Spleen (tissue), 11 donors: ENCODE measurements around the gene GSTT4. TPM values are rescaled to one million over a fixed set of nuclear protein-coding genes. Genes with fewer than 3 reads are reported as not detected.

ENCODE experiments used
- DNase-seq: peaks from one replicate; pipeline ENCODE4 v3.0.0-alpha.2; 2020
- H3K27ac ChIP-seq, 8 donors: fragments of 200-600 bp; sonication (generic) in 7 of 8; 1 replicate in 4 of 8; 2 replicates in 4 of 8; pipeline versions ENCODE4 v1.5.0 to v1.8.0; 2016 to 2021; ENCODE audit warnings: inconsistent platforms in 4 of 8, mild to moderate bottlenecking in 4 of 8, moderate library complexity in 1 of 8
- H3K27me3 ChIP-seq, 7 donors: fragments of 200-600 bp; sonication (generic) in 6 of 7; replicated peaks in 1 of 7; 1 replicate in 4 of 7; 2 replicates in 3 of 7; pipeline versions ENCODE4 v1.5.0 to v1.8.0; 2016 to 2021; ENCODE audit warnings: inconsistent platforms in 3 of 7, mild to moderate bottlenecking in 1 of 7
- H3K36me3 ChIP-seq, 6 donors: fragments of 200-600 bp; sonication (generic) in 5 of 6; 1 replicate in 4 of 6; 2 replicates in 2 of 6; pipeline versions ENCODE4 v1.5.0 to v1.8.0; 2016 to 2021; ENCODE audit warnings: inconsistent platforms in 2 of 6
- H3K4me1 ChIP-seq, 6 donors: fragments of 200-600 bp; sonication (generic) in 5 of 6; 1 replicate in 3 of 6; 2 replicates in 3 of 6; pipeline versions ENCODE4 v1.5.0 to v1.8.0; 2016 to 2021; ENCODE audit warnings: inconsistent platforms in 3 of 6
- H3K4me3 ChIP-seq, 8 donors: fragments of 200-600 bp; sonication (generic) in 7 of 8; 1 replicate in 4 of 8; 2 replicates in 4 of 8; pipeline versions ENCODE4 v1.5.0 to v1.8.0; 2016 to 2021; ENCODE audit warnings: inconsistent platforms in 4 of 8, mild to moderate bottlenecking in 4 of 8, moderate library complexity in 2 of 8
- H3K9me3 ChIP-seq, 8 donors: fragments of 200-600 bp; sonication (generic) in 7 of 8; 1 replicate in 4 of 8; 2 replicates in 4 of 8; pipeline versions ENCODE4 v1.5.0 to v1.8.0; 2016 to 2021; ENCODE audit warnings: inconsistent platforms in 4 of 8
- CTCF ChIP-seq, 11 experiments: fragments of 200-600 bp in 7 of 11; fragments of 450-650 bp in 4 of 11; sonication (generic) in 4 of 11; IDR thresholded peaks in 8 of 11; conservative IDR thresholded peaks in 3 of 11; 1 replicate in 7 of 11; 2 replicates in 4 of 11; pipeline versions ENCODE4 v1.4.0 to v1.8.0; 2016 to 2021; ENCODE audit warnings: antibody characterized with exemption in 11 of 11, inconsistent platforms in 4 of 11, mild to moderate bottlenecking in 1 of 11
- POLR2A ChIP-seq, 3 donors: fragments of 450-650 bp; IDR thresholded peaks; one replicate each; pipeline ENCODE4 v1.5.1; 2017; ENCODE audit warnings: antibody characterized with exemption in 3 of 3, mild to moderate bottlenecking in 1 of 3
- POLR2AphosphoS5 ChIP-seq, 3 donors: sonication (generic); formaldehyde crosslinking; IDR thresholded peaks; one replicate each; pipeline ENCODE4 v1.5.1; 2017; ENCODE audit warnings: antibody characterized with exemption in 3 of 3
- WGBS, 5 donors: extraction: QIAGEN DNeasy Blood & Tissue Kit in 3 of 5; methylation state at CpG; one replicate each; pipeline versions ENCODE4 v1.1.5 to v1.1.7; 2013 to 2018; 5-methylcytosine and 5-hydroxymethylcytosine counted together
- intact Hi-C: fragments of 100-400 bp; cut with DNase I; formaldehyde crosslinking; loops from one replicate; pipeline ENCODE4 v1.15.0; 2023; ENCODE audit warnings: low total_unique reads
- polyA plus RNA-seq, 3 donors: library from polyadenylated mRNA; stranded (reverse); fragments of 200-250 nt; gene quantifications; one replicate each; pipeline ENCODE4 v1.2.1, GENCODE V29; 2013
- total RNA-seq, 7 donors: library from RNA; depleted of rRNA in 3 of 7; stranded (reverse); fragments of >200 nt in 3 of 7; fragmentation: NEBNext Ultra II Directional in 4 of 7; extraction: Animal tissue kit (Norgen Biotek cat#: 25700) in 4 of 7; gene quantifications; one replicate each; pipeline versions ENCODE4 v1.1.0 to v1.2.1, GENCODE V29; 2016 to 2021
- donor health status: healthy with polysubstance abuse.
- donor health status: DM: no; HTN: no; CAD: no; lungs with moderate emphysema.
- donor health status: DM: no; HTN: no; CAD: no.
- donor health status: Bipolar disorder and iron deficiency.
- donor health status: healthy.
- donor health status: DM: no; HTN: no; CAD: no.
- donor health status: DM: yes; HTN: yes; CAD: no.

GSTT4 gene
- total and polyA plus RNA-seq, 10 donors: not detected

GRCh38 chr22:24023204-24023789 is 18.0 kb upstream of the GSTT4 start:
- intact Hi-C loops: no loop called here
- Histone ChIP-seq H3K27ac (peak overlapping the region in 1 of 8 donors; percentile 3), H3K9me3 (no peaks in the 10 kb centered on the region), H3K4me1 (peaks cover 0 to 20% (median 1%) of the 10 kb centered on the region in 6 donors), H3K27me3 (no peaks in the 10 kb centered on the region), H3K4me3 (no peak overlapping the region), H3K36me3 (peaks cover 0 to 12% (median 0%) of the 10 kb centered on the region in 6 donors)
- TF ChIP-seq CTCF (IDR thresholded peaks at IDR 0.05 in 8 of 11, conservative IDR thresholded peaks at IDR 0.05 in 3 of 11): no peak
- no peak for TF ChIP-seq POLR2AphosphoS5 (IDR thresholded peaks at IDR 0.05)
- no peak for TF ChIP-seq POLR2A (IDR thresholded peaks at IDR 0.05)
- DNase-seq: no peak

- no peaks in the 10 kb centered on the region for H3K27me3 ChIP-seq
- no peak overlapping the region for H3K4me3 ChIP-seq
- intact Hi-C loops: no loop called here
- TF ChIP-seq POLR2A (IDR thresholded peaks at IDR 0.05) (no peak), POLR2AphosphoS5 (IDR thresholded peaks at IDR 0.05) (no peak), CTCF (IDR thresholded peaks at IDR 0.05 in 8 of 11, conservative IDR thresholded peaks at IDR 0.05 in 3 of 11) (no peak)
- 95 to 100% (median 96%) methylated on average over 3 of the region's 3 CpGs for WGBS, 5 donors
- peaks cover 0 to 22% (median 6%) of the 10 kb centered on the region in 6 donors for H3K36me3 ChIP-seq
- no peak for DNase-seq
- no peaks in the 10 kb centered on the region for H3K9me3 ChIP-seq
- no peak overlapping the region for H3K27ac ChIP-seq
- peaks cover 0 to 6% (median 0%) of the 10 kb centered on the region in 6 donors for H3K4me1 ChIP-seq
These were observed 16.1 kb upstream of the GSTT4 start for GRCh38 chr22:24021304-24021703.

- H3K9me3 ChIP-seq: peaks cover 0 to 3% (median 0%) of the 10 kb centered on the region in 8 donors
- H3K4me1 ChIP-seq: peaks cover 6 to 30% (median 22%) of the 10 kb centered on the region in 6 donors
- H3K27ac ChIP-seq: no peak overlapping the region
- no peaks in the 10 kb centered on the region for H3K27me3 ChIP-seq
- intact Hi-C loops: no loop called here
- DNase-seq: no peak
- peaks cover 0 to 12% (median 6%) of the 10 kb centered on the region in 6 donors for H3K36me3 ChIP-seq
- 94 to 98% (median 97%) methylated on average over 1 of the region's 1 CpG for WGBS, 5 donors
- TF ChIP-seq POLR2AphosphoS5 (IDR thresholded peaks at IDR 0.05) (no peak), CTCF (IDR thresholded peaks at IDR 0.05 in 8 of 11, conservative IDR thresholded peaks at IDR 0.05 in 3 of 11) (no peak), POLR2A (IDR thresholded peaks at IDR 0.05) (no peak)
- no peak overlapping the region for H3K4me3 ChIP-seq
These were observed 10.9 kb upstream of the GSTT4 start for GRCh38 chr22:24016156-24016555.

- Histone ChIP-seq H3K9me3 (peaks cover 0 to 3% (median 0%) of the 10 kb centered on the region in 8 donors), H3K4me1 (peaks cover 6 to 35% (median 29%) of the 10 kb centered on the region in 6 donors), H3K4me3 (peak overlapping the region; percentile 81 to 100 (median 94)), H3K27me3 (no peaks in the 10 kb centered on the region), H3K36me3 (no peaks in the 10 kb centered on the region), H3K27ac (peak overlapping the region; percentile 58 to 89 (median 82))
- WGBS, 5 donors: 0 to 2% (median 1%) methylated on average over 10 of the region's 10 CpGs
- no peak for DNase-seq
- intact Hi-C loops: no loop called here
- TF ChIP-seq CTCF (IDR thresholded peaks at IDR 0.05 in 8 of 11, conservative IDR thresholded peaks at IDR 0.05 in 3 of 11) (no peak), POLR2AphosphoS5 (IDR thresholded peaks at IDR 0.05) (no peak), POLR2A (IDR thresholded peaks at IDR 0.05) (no peak)
These were observed 6.4 kb upstream of the GSTT4 start for GRCh38 chr22:24011735-24012068.
